MG63 (cell line): ENCODE measurements around the gene PLEKHH1. TPM values are rescaled to one million over a fixed set of nuclear protein-coding genes. Genes with fewer than 3 reads are reported as not detected.
"Not testable (repeated sequence)": the region's sequence is repeated elsewhere in the genome, so short reads cannot be mapped to it uniquely, and the experiment has no call there.

Experiments
- DNase-seq: peaks from one replicate; pipeline ENCODE4 v3.0.0-alpha.2; 2020
- H3K27me3 ChIP-seq: fragments of 250-450 bp; sonication (Bioruptor Pico); 2 replicates; pipeline ENCODE4 v1.5.1; 2020; ENCODE audit warnings: mild to moderate bottlenecking, moderate library complexity
- H3K36me3 ChIP-seq: fragments of 250-450 bp; sonication (Bioruptor Pico); 2 replicates; pipeline ENCODE4 v1.5.1; 2020; ENCODE audit warnings: mild to moderate bottlenecking, moderate library complexity
- H3K4me3 ChIP-seq: fragments of 250-450 bp; sonication (Bioruptor Pico); 2 replicates; pipeline ENCODE4 v1.5.1; 2020; ENCODE audit warnings: mild to moderate bottlenecking, moderate library complexity
- H3K9me3 ChIP-seq: fragments of 250-450 bp; sonication (Bioruptor Pico); 2 replicates; pipeline ENCODE4 v1.5.1; 2020; ENCODE audit warnings: mild to moderate bottlenecking, moderate library complexity
- total RNA-seq: library from RNA; depleted of rRNA; stranded (reverse); fragments of >200 nt; shearing (Covaris generic); gene quantifications from 2 replicates; pipeline ENCODE4 v1.2.3, GENCODE V29; 2014; ENCODE audit warnings: low replicate concordance; rRNA removed

Gene PLEKHH1
- total RNA-seq, 1 experiment from 2014 or later = 0.07 TPM

- no peak for DNase-seq
- Histone ChIP-seq H3K36me3 (no peaks in the 10 kb centered on the region), H3K9me3 (no peaks in the 10 kb centered on the region), H3K4me3 (no peak overlapping the region), H3K27me3 (no peaks in the 10 kb centered on the region)
Observed at GRCh38 chr14:67610491-67610890, 77.4 kb downstream of the PLEKHH1 start.

- Histone ChIP-seq H3K27me3 (no peaks in the 10 kb centered on the region), H3K4me3 (no peak overlapping the region)
Observed at GRCh38 chr14:67618617-67619063, 85.5 kb downstream of the PLEKHH1 start.

GRCh38 chr14:67619446-67620216, 86.5 kb downstream of the PLEKHH1 start, which contains the start of gene ARG2:
Gene ARG2 (plus strand): TSS chr14:67619920. CDS start chr14:67619978, 58 bp downstream.
- Histone ChIP-seq H3K9me3 (no peaks in the 10 kb centered on the region), H3K36me3 (no peaks in the 10 kb centered on the region), H3K4me3 (peak within 1 kb of the TSS; percentile 38), H3K27me3 (no peaks in the 10 kb centered on the region)
- DNase-seq = peak; percentile 77

More at GRCh38 chr14:67618617-67619063, 85.5 kb downstream of the PLEKHH1 start:
- Histone ChIP-seq H3K36me3 (no peaks in the 10 kb centered on the region), H3K9me3 (no peaks in the 10 kb centered on the region)
- DNase-seq = no peak

GRCh38 chr14:67620217-67620785, 87.2 kb downstream of the PLEKHH1 start:
- no peaks in the 10 kb centered on the region for H3K36me3 ChIP-seq
- peak overlapping the region; percentile 38 for H3K4me3 ChIP-seq
- DNase-seq = no peak
- H3K27me3 ChIP-seq = no peaks in the 10 kb centered on the region
- no peaks in the 10 kb centered on the region for H3K9me3 ChIP-seq

- Histone ChIP-seq H3K4me3 (no peak overlapping the region), H3K27me3 (no peaks in the 10 kb centered on the region), H3K9me3 (no peaks in the 10 kb centered on the region), H3K36me3 (no peaks in the 10 kb centered on the region)
- DNase-seq = peak; percentile 16
Observed at GRCh38 chr14:67622675-67623074, 89.6 kb downstream of the PLEKHH1 start.

- no peak overlapping the region for H3K4me3 ChIP-seq
Observed at GRCh38 chr14:67623114-67623513, 90.0 kb downstream of the PLEKHH1 start.

GRCh38 chr14:67626131-67626530, 93.0 kb downstream of the PLEKHH1 start:
- H3K9me3 ChIP-seq = not testable (repeated sequence)

More at GRCh38 chr14:67623114-67623513, 90.0 kb downstream of the PLEKHH1 start:
- Histone ChIP-seq H3K9me3 (no peaks in the 10 kb centered on the region), H3K36me3 (no peaks in the 10 kb centered on the region), H3K27me3 (no peaks in the 10 kb centered on the region)
- DNase-seq = no peak

GRCh38 chr14:67627519-67627918, 94.4 kb downstream of the PLEKHH1 start:
- no peak overlapping the region for H3K4me3 ChIP-seq
- no peak for DNase-seq

More at GRCh38 chr14:67626131-67626530, 93.0 kb downstream of the PLEKHH1 start:
- not testable (repeated sequence) for H3K4me3 ChIP-seq, H3K27me3 ChIP-seq, DNase-seq, H3K36me3 ChIP-seq

GRCh38 chr14:67630186-67630585, 97.1 kb downstream of the PLEKHH1 start:
- DNase-seq = no peak
- no peaks in the 10 kb centered on the region for H3K27me3 ChIP-seq
- H3K36me3 ChIP-seq = no peaks in the 10 kb centered on the region
- H3K9me3 ChIP-seq = no peaks in the 10 kb centered on the region
- H3K4me3 ChIP-seq = no peak overlapping the region

More at GRCh38 chr14:67627519-67627918, 94.4 kb downstream of the PLEKHH1 start:
- no peaks in the 10 kb centered on the region for H3K9me3 ChIP-seq
- no peaks in the 10 kb centered on the region for H3K36me3 ChIP-seq
- no peaks in the 10 kb centered on the region for H3K27me3 ChIP-seq

GRCh38 chr14:67630938-67631337, 97.8 kb downstream of the PLEKHH1 start:
- H3K27me3 ChIP-seq = no peaks in the 10 kb centered on the region
- no peaks in the 10 kb centered on the region for H3K9me3 ChIP-seq
- no peak overlapping the region for H3K4me3 ChIP-seq
- no peak for DNase-seq
- H3K36me3 ChIP-seq = no peaks in the 10 kb centered on the region

GRCh38 chr14:67633451-67634147, 100.5 kb downstream of the PLEKHH1 start:
- no peaks in the 10 kb centered on the region for H3K27me3 ChIP-seq
- H3K9me3 ChIP-seq = no peaks in the 10 kb centered on the region
- DNase-seq = no peak
- no peaks in the 10 kb centered on the region for H3K36me3 ChIP-seq
- no peak overlapping the region for H3K4me3 ChIP-seq

- Histone ChIP-seq H3K36me3 (no peaks in the 10 kb centered on the region), H3K9me3 (no peaks in the 10 kb centered on the region), H3K27me3 (no peaks in the 10 kb centered on the region), H3K4me3 (no peak overlapping the region)
- DNase-seq = no peak
Observed at GRCh38 chr14:67636361-67636919, 103.3 kb downstream of the PLEKHH1 start.

GRCh38 chr14:67638642-67639041, 105.6 kb downstream of the PLEKHH1 start:
- H3K9me3 ChIP-seq = no peaks in the 10 kb centered on the region
- no peaks in the 10 kb centered on the region for H3K27me3 ChIP-seq
- DNase-seq = no peak
- no peaks in the 10 kb centered on the region for H3K36me3 ChIP-seq
- H3K4me3 ChIP-seq = no peak overlapping the region

Other genes starting within 250 kb of the PLEKHH1 start
- gene ATP6V1D, start 173.5 kb upstream of the PLEKHH1 start, total RNA-seq = 53.2 and 57.7 TPM in 2 replicates
- 284 and 534 TPM in 2 replicates for gene EIF2S1, start 173.0 kb upstream of the PLEKHH1 start, total RNA-seq
- gene PLEK2, start 121.1 kb upstream of the PLEKHH1 start, total RNA-seq = 2.2 TPM in 1 of 2 replicates, not detected in the other
- gene TMEM229B, start 44.6 kb upstream of the PLEKHH1 start, total RNA-seq = 5.9 TPM in 1 of 2 replicates, not detected in the other
- 19.4 and 48.5 TPM in 2 replicates for gene PIGH, start 67.0 kb downstream of the PLEKHH1 start, total RNA-seq
- gene ARG2, start 86.6 kb downstream of the PLEKHH1 start, total RNA-seq = 1.4 and 3.6 TPM in 2 replicates
- gene VTI1B, start 141.3 kb downstream of the PLEKHH1 start, total RNA-seq = 46.6 and 124 TPM in 2 replicates
- 23.8 and 25.9 TPM in 2 replicates for gene RDH11, start 162.5 kb downstream of the PLEKHH1 start, total RNA-seq
- 0.07 and 0.20 TPM in 2 replicates for gene RDH12, start 168.6 kb downstream of the PLEKHH1 start, total RNA-seq